Ovary (tissue), 9 donors: ENCODE data around the gene PIP5K1B. TPM values are rescaled to one million over a fixed set of nuclear protein-coding genes. Genes with fewer than 3 reads are reported as not detected.

Experiments
- DNase-seq, 5 donors: peaks; one replicate each; pipeline ENCODE4 v3.0.0-alpha.2; 2019 to 2020
- H3K27ac ChIP-seq, 2 donors: fragments of 200-600 bp; one replicate each; pipeline versions ENCODE4 v1.5.1 to v1.8.0; 2019 to 2022
- H3K27me3 ChIP-seq: fragments of 200-600 bp; one replicate; pipeline ENCODE4 v1.8.0; 2022
- H3K36me3 ChIP-seq: fragments of 200-600 bp; sonication (generic); one replicate; pipeline ENCODE4 v1.5.1; 2019
- H3K4me1 ChIP-seq: one replicate; pipeline ENCODE4 v1.8.1; 2013; ENCODE audit warnings: mild to moderate bottlenecking, moderate library complexity; ENCODE audit not compliant: insufficient read depth
- H3K4me3 ChIP-seq: fragments of 200-600 bp; sonication (generic); one replicate; pipeline ENCODE4 v1.5.1; 2017
- H3K9me3 ChIP-seq, 2 donors: fragments of 200-600 bp in 1 of 2; sonication (generic) in 1 of 2; one replicate each; pipeline versions ENCODE4 v1.5.1 to v1.8.1; 2013 to 2019; ENCODE audit warnings: mild to moderate bottlenecking in 1 of 2, moderate library complexity in 1 of 2
- CTCF ChIP-seq, 3 donors: fragments of 450-650 bp in 2 of 3; fragments of 200-600 bp in 1 of 3; IDR thresholded peaks; one replicate each; pipeline versions ENCODE4 v1.5.1 to v1.8.0; 2016 to 2022; ENCODE audit warnings: antibody characterized with exemption in 3 of 3, mild to moderate bottlenecking in 1 of 3
- EP300 ChIP-seq: sonication (generic); formaldehyde crosslinking; IDR thresholded peaks from one replicate; pipeline ENCODE4 v1.6.1; 2017; ENCODE audit warnings: antibody characterized with exemption
- POLR2A ChIP-seq: fragments of 450-650 bp; IDR thresholded peaks from one replicate; pipeline ENCODE4 v1.6.1; 2017; ENCODE audit warnings: antibody characterized with exemption, mild to moderate bottlenecking, moderate library complexity
- WGBS, 3 donors: extraction: QIAGEN DNeasy Blood & Tissue Kit in 1 of 3; methylation state at CpG; one replicate each; pipeline versions ENCODE4 v1.1.5 to v1.1.7; 2013 to 2017; 5-methylcytosine and 5-hydroxymethylcytosine counted together
- intact Hi-C, 4 donors: fragments of 100-400 bp; cut with DNase I; formaldehyde crosslinking; loops; one replicate each; pipeline versions ENCODE4 v1.11.0 to v1.15.1; 2022 to 2023
- polyA plus RNA-seq, 2 donors: library from polyadenylated mRNA; stranded (reverse); fragments of 200-250 nt in 1 of 2; fragments of 350-450 nt in 1 of 2; fragmentation: Illumina TruSeq in 1 of 2; extraction: RNeasy Lipid Tissue Mini Kit (QIAGEN cat#74804) in 1 of 2; gene quantifications; one replicate each; pipeline ENCODE4 v1.2.3, GENCODE V29; 2013 to 2014
- total RNA-seq, 7 donors: library from RNA; depleted of rRNA in 2 of 7; stranded (reverse); fragments of >200 nt in 2 of 7; fragmentation: NEBNext Ultra II Directional in 3 of 7; extraction: Animal tissue kit (Norgen Biotek cat#: 25700) in 3 of 7; gene quantifications; one replicate each; pipeline versions ENCODE4 v1.1.0 to v1.2.4, GENCODE V29; 2016 to 2023
- donor health status: DM: no; HTN: no; CAD: no; lungs with moderate emphysema.
- donor health status: DM: no; HTN: no; CAD: no.
- donor health status: Bipolar disorder and iron deficiency.
- donor health status: DM: yes; HTN: yes; CAD: no.
- donor health status: DM: no; HTN: no; CAD: no.
- donor health status: DM: yes; HTN: yes; CAD: no.

Gene PIP5K1B
- total and polyA plus RNA-seq, 9 donors: 0.36 to 3.4 (median 1.0) TPM

DNA sequence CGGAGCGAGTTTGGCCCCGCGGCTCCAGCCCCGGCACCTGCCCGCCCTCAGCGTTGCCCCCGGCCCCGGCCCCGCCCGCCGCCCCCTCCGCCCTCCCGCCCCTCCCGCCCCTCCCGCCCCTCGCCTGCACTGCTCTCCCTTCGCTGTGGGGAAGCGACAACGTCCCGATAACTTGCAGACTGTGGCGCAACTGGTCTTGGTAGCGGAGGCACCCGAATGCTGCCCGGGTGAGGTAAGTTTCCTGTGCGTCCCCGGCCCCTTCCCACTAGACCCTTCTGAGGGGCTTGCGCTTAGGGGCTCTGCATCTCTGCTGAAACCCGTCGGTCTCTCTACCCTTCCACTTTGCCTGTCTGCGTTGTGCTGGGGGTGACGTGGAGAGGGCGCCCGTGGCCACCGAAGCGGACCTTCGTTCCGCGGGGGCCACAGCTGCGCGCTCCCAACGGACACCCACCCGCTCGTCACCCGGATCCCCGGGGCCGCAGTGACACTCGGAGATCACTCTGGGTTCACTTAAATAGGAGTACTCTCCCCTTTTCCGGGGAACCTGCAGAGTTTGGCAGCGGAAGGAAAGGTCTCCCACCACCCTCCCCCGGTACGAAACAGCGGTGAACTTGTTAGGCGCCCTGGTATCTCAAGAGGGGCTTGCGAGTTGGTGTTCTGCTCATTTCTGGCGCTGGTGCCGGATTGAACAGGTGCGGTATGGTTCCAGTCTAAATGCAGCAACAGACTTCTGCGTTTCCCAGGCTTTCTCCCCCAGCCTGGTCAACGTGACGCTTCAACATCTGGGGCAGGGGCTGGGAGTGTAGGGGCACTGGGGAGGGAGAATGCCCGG is 707 bp downstream of the PIP5K1B start:
- no peak for TF ChIP-seq CTCF (IDR thresholded peaks at IDR 0.05)
- Histone ChIP-seq H3K36me3 (no peaks in the 10 kb centered on the region), H3K4me3 (peak overlapping the region; percentile 55), H3K27me3 (no peaks in the 10 kb centered on the region), H3K4me1 (no peaks in the 10 kb centered on the region), H3K27ac (no peak overlapping the region), H3K9me3 (no peaks in the 10 kb centered on the region)
- DNase-seq: no peak
- intact Hi-C loops: no loop called here
- 0 to 1% (median 0%) methylated on average over 24 to 62 of the region's 62 CpGs for WGBS, 3 donors

DNA sequence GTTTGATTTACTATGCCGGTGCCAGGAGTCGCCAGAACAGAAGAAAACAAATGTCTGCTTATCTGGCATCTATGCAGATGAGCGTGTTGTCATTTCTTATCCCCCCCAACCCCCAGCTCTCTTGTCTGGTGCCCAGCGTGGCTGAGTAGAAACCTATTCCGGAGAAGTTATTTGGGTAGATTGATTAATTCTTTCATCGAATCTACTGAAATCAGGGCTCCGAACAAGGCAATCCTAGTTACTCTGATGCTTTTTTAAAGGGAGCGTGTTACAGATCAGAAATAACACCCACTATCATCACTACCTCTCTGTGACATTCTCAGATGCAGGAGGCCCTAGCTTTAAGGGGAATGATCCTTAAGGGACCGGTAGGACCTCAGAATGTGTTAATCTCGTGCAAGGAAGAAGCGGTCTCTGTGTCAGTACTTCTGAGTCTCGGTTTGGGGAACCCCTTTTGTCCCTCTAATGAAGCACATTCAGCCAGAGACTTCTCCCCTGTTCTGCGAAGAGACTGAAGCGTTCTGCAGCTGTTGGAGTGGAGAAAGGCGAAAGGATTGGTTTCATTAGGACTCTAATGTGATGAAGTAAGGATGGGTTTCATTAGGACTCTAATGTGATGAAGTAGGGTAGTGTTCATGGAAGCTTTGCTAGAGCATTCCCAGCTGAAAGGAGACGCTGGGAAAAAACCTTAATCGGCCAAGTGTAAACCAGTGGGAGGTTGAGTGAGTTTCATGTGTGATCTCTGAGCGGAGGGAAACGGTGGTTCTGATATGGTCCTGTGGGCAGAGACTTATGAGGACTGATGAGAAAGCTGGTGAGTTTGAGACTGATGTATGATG is 1.5 kb downstream of the PIP5K1B start:
- Histone ChIP-seq H3K27ac (no peak overlapping the region), H3K4me3 (peak overlapping the region; percentile 55), H3K36me3 (no peaks in the 10 kb centered on the region), H3K4me1 (no peaks in the 10 kb centered on the region), H3K27me3 (no peaks in the 10 kb centered on the region), H3K9me3 (no peaks in the 10 kb centered on the region)
- 14 to 25% (median 18%) methylated on average over 19 of the region's 19 CpGs for WGBS, 3 donors
- DNase-seq: no peak
- TF ChIP-seq POLR2A: no peak
- no peak for TF ChIP-seq EP300
- no peak for TF ChIP-seq CTCF (IDR thresholded peaks at IDR 0.05)
- intact Hi-C loops: no loop called here

- no peaks in the 10 kb centered on the region for H3K27me3 ChIP-seq
- H3K36me3 ChIP-seq: no peaks in the 10 kb centered on the region
- intact Hi-C loops: no loop called here
Observed at GRCh38 chr9:68707801-68708488, 2.9 kb downstream of the PIP5K1B start.

More at GRCh38 chr9:68707801-68708488, 2.9 kb downstream of the PIP5K1B start:
- Histone ChIP-seq H3K4me3 (no peak overlapping the region), H3K4me1 (no peaks in the 10 kb centered on the region), H3K9me3 (no peaks in the 10 kb centered on the region), H3K27ac (no peak overlapping the region)
- DNase-seq: no peak
- 66 to 78% (median 75%) methylated on average over 4 of the region's 4 CpGs for WGBS, 3 donors
- TF ChIP-seq POLR2A (no peak), EP300 (no peak), CTCF (IDR thresholded peaks at IDR 0.05) (no peak)
